ENCODE data around the gene NCR2.

Gene NCR2

GRCh38 chr6:41386594-41386993 lies 51.2 kb downstream of the NCR2 start:
- Histone ChIP-seq H3K27me3 (ENCODE audit: control insufficient read depth in 1 of 2, insufficient read depth in 2 of 2, low read length in 2 of 2) (peaks cover 3 to 15% of the 10 kb centered on the region in 2 donors), H3K4me3 (ENCODE audit: low read depth in 1 of 2, low read length in 2 of 2) (no peak overlapping the region), H3K36me3 (ENCODE audit: control insufficient read depth in 1 of 2, insufficient read depth in 2 of 2, low read length in 2 of 2) (no peaks in the 10 kb centered on the region), H3K27ac (ENCODE audit: low read depth, low read length) (no peak overlapping the region), H3K9ac (ENCODE audit: low read depth in 1 of 2, low read length in 2 of 2) (no peak overlapping the region), H3K9me3 (ENCODE audit: control insufficient read depth in 1 of 2, low read length in 2 of 2) (no peaks in the 10 kb centered on the region), H3K4me1 (ENCODE audit: control insufficient read depth in 1 of 2, insufficient read depth in 2 of 2, low read length in 2 of 2) (no peaks in the 10 kb centered on the region)

GRCh38 chr6:41392246-41392645 lies 56.8 kb downstream of the NCR2 start:
- no peak overlapping the region for H3K9ac ChIP-seq (ENCODE audit: low read depth in 1 of 2, low read length in 2 of 2)
- H3K9me3 ChIP-seq (ENCODE audit: control insufficient read depth in 1 of 2, low read length in 2 of 2), result peaks cover 3 to 10% of the 10 kb centered on the region in 2 donors
- H3K36me3 ChIP-seq (ENCODE audit: control insufficient read depth in 1 of 2, insufficient read depth in 2 of 2, low read length in 2 of 2), result no peaks in the 10 kb centered on the region
- H3K27me3 ChIP-seq (ENCODE audit: control insufficient read depth in 1 of 2, insufficient read depth in 2 of 2, low read length in 2 of 2), result peaks cover 0 to 21% of the 10 kb centered on the region in 2 donors
- H3K27ac ChIP-seq (ENCODE audit: low read depth, low read length), result no peak overlapping the region
- H3K4me1 ChIP-seq (ENCODE audit: control insufficient read depth in 1 of 2, insufficient read depth in 2 of 2, low read length in 2 of 2), result no peaks in the 10 kb centered on the region
- H3K4me3 ChIP-seq (ENCODE audit: low read depth in 1 of 2, low read length in 2 of 2), result no peak overlapping the region

- H3K27me3 ChIP-seq (ENCODE audit: control insufficient read depth in 1 of 2, insufficient read depth in 2 of 2, low read length in 2 of 2), result peaks cover 4 to 6% of the 10 kb centered on the region in 2 donors
- H3K36me3 ChIP-seq (ENCODE audit: control insufficient read depth in 1 of 2, insufficient read depth in 2 of 2, low read length in 2 of 2), result no peaks in the 10 kb centered on the region
- H3K9ac ChIP-seq (ENCODE audit: low read depth in 1 of 2, low read length in 2 of 2), result no peak overlapping the region
- no peak overlapping the region for H3K4me3 ChIP-seq (ENCODE audit: low read depth in 1 of 2, low read length in 2 of 2)
- no peak overlapping the region for H3K27ac ChIP-seq (ENCODE audit: low read depth, low read length)
- peaks cover 3 to 11% of the 10 kb centered on the region in 2 donors for H3K9me3 ChIP-seq (ENCODE audit: control insufficient read depth in 1 of 2, low read length in 2 of 2)
- no peaks in the 10 kb centered on the region for H3K4me1 ChIP-seq (ENCODE audit: control insufficient read depth in 1 of 2, insufficient read depth in 2 of 2, low read length in 2 of 2)
Measured at GRCh38 chr6:41396335-41396734, 60.9 kb downstream of the NCR2 start.

- H3K9me3 ChIP-seq (ENCODE audit: control insufficient read depth in 1 of 2, low read length in 2 of 2), result peaks cover 3 to 8% of the 10 kb centered on the region in 2 donors
- no peak overlapping the region for H3K9ac ChIP-seq (ENCODE audit: low read depth in 1 of 2, low read length in 2 of 2)
- H3K4me1 ChIP-seq (ENCODE audit: control insufficient read depth in 1 of 2, insufficient read depth in 2 of 2, low read length in 2 of 2), result no peaks in the 10 kb centered on the region
- no peak overlapping the region for H3K27ac ChIP-seq (ENCODE audit: low read depth, low read length)
- H3K27me3 ChIP-seq (ENCODE audit: control insufficient read depth in 1 of 2, insufficient read depth in 2 of 2, low read length in 2 of 2), result peaks cover 0 to 4% of the 10 kb centered on the region in 2 donors
- H3K36me3 ChIP-seq (ENCODE audit: control insufficient read depth in 1 of 2, insufficient read depth in 2 of 2, low read length in 2 of 2), result no peaks in the 10 kb centered on the region
- H3K4me3 ChIP-seq (ENCODE audit: low read depth in 1 of 2, low read length in 2 of 2), result no peak overlapping the region
Measured at GRCh38 chr6:41399424-41399823, 64.0 kb downstream of the NCR2 start.
